RWPE1 (cell line): ENCODE results near the gene SPOP.
"Not testable (repeated sequence)": the region's sequence is repeated elsewhere in the genome, so short reads cannot be mapped to it uniquely, and the experiment has no call there.

Experiments
- CTCF ChIA-PET: fragments of 350-600 bp; sonication (Branson Sonifier 250); formaldehyde crosslinking; extraction: SDS; loops from one replicate; lab custom pipeline; 2021; lab: Yijun Ruan, JAX
- POLR2A ChIA-PET: fragments of 400-600 bp; formaldehyde crosslinking; extraction: SDS; loops from one replicate; lab custom pipeline; 2020; ENCODE audit warnings: antibody characterized with exemption; ENCODE audit not compliant: low non-redundant PET; lab: Yijun Ruan, JAX
- DNase-seq: peaks from one replicate; pipeline ENCODE4 v3.0.0; 2012; ENCODE audit warnings: low spot score
- H3K27ac ChIP-seq: fragments of 450-650 bp; 2 replicates; pipeline ENCODE4 v1.5.1; 2017
- CTCF ChIP-seq: fragments of 450-650 bp; conservative IDR thresholded peaks from 2 replicates; pipeline ENCODE4 v1.5.1; 2017; ENCODE audit warnings: low read depth, mild to moderate bottlenecking

SPOP gene

GRCh38 chr17:49677933-49678847 lies at the start of gene SPOP:
Gene SPOP, minus strand, starts transcription at chr17:49678097. Its CDS starts 55,287 bp downstream, at chr17:49622810.
- peak; percentile 99 for DNase-seq
- TF ChIP-seq CTCF, result no peak
- CTCF ChIA-PET, result interaction anchor here (0.5 to 0.7 kb wide), 4 partner anchors 16 to 483 kb away, joined by 3 to 6 read pairs (median 3); no protein-coding TSS in a partner anchor
- POLR2A ChIA-PET, result no interaction called here
- peak within 1 kb of the TSS; percentile 91 for H3K27ac ChIP-seq

GRCh38 chr17:49727380-49727779 lies 49.5 kb upstream of the SPOP start:
- H3K27ac ChIP-seq, result no peak overlapping the region
- TF ChIP-seq CTCF, result no peak
- ChIA-PET POLR2A (no interaction called here), CTCF (interaction anchor here (0.7 kb wide), 1 partner anchor 17 kb away, joined by 3 read pairs; no protein-coding TSS in a partner anchor)
- no peak for DNase-seq

DNA sequence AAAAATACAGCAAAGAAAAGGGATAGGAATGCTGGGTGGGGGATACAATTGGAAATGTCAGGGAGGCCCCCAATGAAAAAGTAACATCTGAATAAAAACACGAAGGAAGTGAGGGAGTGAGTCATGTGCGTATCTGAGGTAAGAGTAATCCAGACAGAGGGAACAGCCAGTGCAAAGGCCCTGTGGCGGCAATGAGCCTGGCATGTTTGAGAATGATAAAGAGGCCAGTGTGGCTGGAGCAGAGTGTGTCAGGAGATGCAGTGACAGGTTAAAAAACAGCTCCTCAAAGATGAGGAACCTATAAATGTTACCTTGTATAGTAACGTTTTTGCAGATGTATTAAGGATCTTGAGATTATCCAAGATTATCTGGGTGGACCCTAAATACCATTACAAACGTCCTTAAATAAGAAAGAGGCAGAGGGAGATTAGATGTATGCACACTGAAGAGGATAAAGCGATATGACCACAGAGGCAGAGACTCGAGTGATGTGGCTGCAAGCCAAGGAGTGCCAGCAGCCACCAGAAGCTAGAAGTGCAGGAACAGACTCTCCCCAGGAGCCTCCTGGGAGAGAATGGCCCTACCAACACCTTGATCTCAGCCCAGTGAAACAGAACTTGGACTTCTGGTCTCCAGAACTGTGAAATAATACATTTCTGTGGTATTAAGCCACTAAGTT lies 47.7 kb upstream of the SPOP start:
- no peak for TF ChIP-seq CTCF
- POLR2A ChIA-PET, result no interaction called here
- no peak for DNase-seq
- CTCF ChIA-PET, result no interaction called here
- H3K27ac ChIP-seq, result no peak overlapping the region

- CTCF ChIA-PET, result interaction anchor here (0.6 kb wide), 1 partner anchor 16 kb away, joined by 4 read pairs; the partner anchor contains the start of gene SLC35B1
Observed at GRCh38 chr17:49724552-49724951, 46.7 kb upstream of the SPOP start.

GRCh38 chr17:49723423-49723822 lies 45.5 kb upstream of the SPOP start:
- ChIA-PET POLR2A (no interaction called here), CTCF (interaction anchor here (0.6 kb wide), 1 partner anchor 31 kb away, joined by 3 read pairs; no protein-coding TSS in a partner anchor)
- H3K27ac ChIP-seq, result no peak overlapping the region
- TF ChIP-seq CTCF, result no peak
- no peak for DNase-seq

More at GRCh38 chr17:49724552-49724951, 46.7 kb upstream of the SPOP start:
- DNase-seq, POLR2A ChIA-PET, H3K27ac ChIP-seq: not testable (repeated sequence)

- H3K27ac ChIP-seq, result no peak overlapping the region
- TF ChIP-seq CTCF, result no peak
- CTCF ChIA-PET, result interaction anchor here (0.6 kb wide), 2 partner anchors 28 to 276 kb away, joined by 3 to 4 read pairs; no protein-coding TSS in a partner anchor
- DNase-seq, result no peak
- POLR2A ChIA-PET, result no interaction called here
Observed at GRCh38 chr17:49722066-49722465, 44.2 kb upstream of the SPOP start.
